CD4-positive, alpha-beta T cell treated with Interleukin-15 for 4 hours (primary cell): ENCODE results near the gene FGF22.
"Not testable (repeated sequence)": the region's sequence is repeated elsewhere in the genome, so short reads cannot be mapped to it uniquely, and the experiment has no call there.

Experiments
- DNase-seq: peaks from one replicate; pipeline ENCODE4 v3.0.0-alpha.2; 2020; ENCODE audit warnings: low spot score

Gene FGF22

GRCh38 chr19:607301-608154 lies 32.2 kb upstream of the FGF22 start:
- no peak for DNase-seq

GRCh38 chr19:608155-609003 lies 31.3 kb upstream of the FGF22 start:
- no peak for DNase-seq

DNA sequence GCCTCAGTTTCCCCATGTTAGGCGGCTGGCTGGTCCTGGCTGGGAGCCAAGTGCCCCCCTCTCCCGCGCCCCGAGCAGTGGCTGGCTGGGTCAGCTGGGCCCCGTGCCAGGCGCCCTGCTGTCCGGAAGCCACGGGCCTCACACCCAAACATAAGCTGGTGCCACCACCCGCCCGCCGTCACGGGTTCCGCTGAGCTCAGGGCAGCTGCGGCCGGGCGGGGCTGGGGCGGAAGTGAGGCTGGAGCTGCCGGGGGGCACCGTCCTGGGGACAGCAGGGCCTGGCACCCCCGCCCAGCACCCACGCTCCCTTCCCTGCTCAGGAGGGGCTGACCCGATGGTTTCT lies 30.7 kb upstream of the FGF22 start:
- DNase-seq, result no peak

DNA sequence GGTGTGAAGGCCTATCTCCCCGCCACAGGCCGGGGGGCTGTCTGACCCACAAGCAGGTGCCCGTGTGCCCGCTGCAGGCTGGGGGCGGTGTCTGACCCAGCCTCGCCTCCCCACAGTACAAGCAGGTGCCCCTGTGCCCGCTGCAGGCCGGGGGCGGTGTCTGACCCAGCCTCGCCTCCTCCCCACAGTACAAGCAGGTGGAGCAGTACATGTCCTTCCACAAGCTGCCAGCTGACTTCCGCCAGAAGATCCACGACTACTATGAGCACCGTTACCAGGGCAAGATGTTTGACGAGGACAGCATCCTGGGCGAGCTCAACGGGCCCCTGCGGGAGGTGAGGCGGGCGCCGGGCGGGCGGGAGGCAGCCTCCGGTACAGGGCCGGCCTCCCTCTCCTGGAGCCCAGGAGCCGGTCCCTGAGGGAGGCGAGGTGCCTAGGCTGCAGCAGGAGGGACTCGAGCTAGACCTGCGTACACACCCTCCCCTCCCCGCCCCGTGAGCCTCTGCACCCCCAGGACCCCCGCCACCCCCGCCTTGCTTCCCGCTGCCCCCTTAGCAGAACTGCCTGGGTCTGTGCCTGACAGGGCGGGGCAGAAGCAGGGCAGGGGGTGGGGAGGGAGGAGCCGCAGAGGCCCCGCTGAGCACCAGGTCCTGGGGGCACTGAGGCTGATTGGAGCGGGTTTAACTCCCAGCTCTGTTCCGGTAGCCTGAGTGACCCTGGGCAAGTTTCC lies 29.4 kb upstream of the FGF22 start:
- DNase-seq, result peak; percentile 51

- DNase-seq, result peak; percentile 54
Observed at GRCh38 chr19:610801-611480, 28.7 kb upstream of the FGF22 start.

DNA sequence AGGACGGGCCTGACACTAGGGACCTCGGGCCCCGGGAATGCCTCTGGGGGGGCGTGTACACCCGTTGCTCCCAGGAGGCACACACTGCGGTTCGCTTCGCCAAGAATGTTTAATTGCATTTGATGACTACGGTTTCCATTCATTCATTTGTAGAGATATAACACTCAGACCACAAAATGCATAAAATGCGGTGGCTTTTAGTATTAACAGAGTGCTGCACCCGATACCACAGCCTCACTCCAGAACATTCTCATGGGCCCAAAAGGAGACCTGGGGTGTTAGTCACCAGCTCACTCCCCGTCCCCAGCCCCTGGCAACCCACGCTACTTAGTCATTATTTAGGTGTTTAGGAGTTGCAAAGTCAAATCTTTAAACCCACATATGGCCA lies 28.2 kb upstream of the FGF22 start:
- DNase-seq, result peak; percentile 82

DNA sequence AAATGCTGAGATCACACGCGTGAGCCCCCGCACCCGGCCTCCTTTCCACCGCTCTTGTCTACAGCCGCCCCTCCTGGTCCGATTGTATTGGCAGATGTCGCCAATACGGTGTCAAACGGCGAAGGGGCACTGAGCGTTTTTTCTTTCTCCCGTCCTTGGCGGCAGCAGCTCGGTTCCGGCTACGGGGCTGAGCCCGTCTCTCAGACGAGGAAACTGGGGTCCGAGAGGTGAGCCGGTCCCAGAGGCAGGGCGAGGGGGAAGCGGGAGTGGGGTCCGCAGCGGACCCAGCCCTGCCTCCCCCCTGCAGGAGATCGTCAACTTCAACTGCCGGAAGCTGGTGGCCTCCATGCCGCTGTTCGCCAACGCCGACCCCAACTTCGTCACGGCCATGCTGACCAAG lies 26.7 kb upstream of the FGF22 start:
- no peak for DNase-seq

DNA sequence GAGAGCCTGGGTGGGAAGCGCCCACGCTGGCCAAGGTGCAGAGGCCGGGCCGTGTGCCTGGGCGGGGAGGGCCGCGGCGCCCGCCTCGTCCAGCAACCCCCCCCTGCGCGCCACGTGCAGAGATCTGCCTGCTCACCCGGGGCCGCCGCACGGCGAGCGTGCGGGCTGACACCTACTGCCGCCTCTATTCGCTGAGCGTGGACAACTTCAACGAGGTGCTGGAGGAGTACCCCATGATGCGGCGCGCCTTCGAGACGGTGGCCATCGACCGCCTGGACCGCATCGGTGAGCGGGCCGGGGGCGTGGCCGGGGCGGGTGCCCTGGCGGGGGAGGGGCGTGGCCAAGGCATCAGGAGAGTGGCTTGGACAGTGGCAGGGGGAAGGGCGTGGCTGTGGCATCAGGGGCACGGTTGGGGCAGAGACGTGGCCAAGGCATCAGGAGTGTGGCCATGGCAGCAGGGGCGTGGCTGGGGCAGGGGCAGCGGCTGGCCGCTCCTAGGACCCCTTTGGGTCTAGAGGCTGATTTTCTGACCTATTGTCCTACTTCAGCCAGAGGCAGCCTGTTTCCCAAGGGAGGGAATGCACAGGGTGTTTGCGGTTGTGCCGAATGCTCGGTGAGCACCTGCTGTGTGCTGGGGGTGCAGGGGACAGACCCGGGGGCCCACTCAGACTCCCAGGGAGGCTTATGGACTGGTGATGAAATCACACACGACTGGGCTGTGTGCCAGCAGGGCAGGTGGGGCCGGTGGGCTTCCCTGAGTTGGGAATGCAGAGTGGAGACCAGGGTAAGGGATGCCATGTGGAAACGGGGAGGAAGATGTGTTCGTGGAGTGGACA lies 25.7 kb upstream of the FGF22 start:
- no peak for DNase-seq

- DNase-seq, result no peak
Observed at GRCh38 chr19:615619-616018, 24.1 kb upstream of the FGF22 start.

GRCh38 chr19:616062-616700 lies 23.5 kb upstream of the FGF22 start:
- no peak for DNase-seq

GRCh38 chr19:616747-617526 lies 22.7 kb upstream of the FGF22 start:
- no peak for DNase-seq

- DNase-seq, result no peak
Observed at GRCh38 chr19:617551-618246, 22.0 kb upstream of the FGF22 start.

GRCh38 chr19:618247-618619 lies 21.4 kb upstream of the FGF22 start:
- DNase-seq, result no peak

GRCh38 chr19:618674-619285 lies 20.9 kb upstream of the FGF22 start:
- DNase-seq, result no peak

DNA sequence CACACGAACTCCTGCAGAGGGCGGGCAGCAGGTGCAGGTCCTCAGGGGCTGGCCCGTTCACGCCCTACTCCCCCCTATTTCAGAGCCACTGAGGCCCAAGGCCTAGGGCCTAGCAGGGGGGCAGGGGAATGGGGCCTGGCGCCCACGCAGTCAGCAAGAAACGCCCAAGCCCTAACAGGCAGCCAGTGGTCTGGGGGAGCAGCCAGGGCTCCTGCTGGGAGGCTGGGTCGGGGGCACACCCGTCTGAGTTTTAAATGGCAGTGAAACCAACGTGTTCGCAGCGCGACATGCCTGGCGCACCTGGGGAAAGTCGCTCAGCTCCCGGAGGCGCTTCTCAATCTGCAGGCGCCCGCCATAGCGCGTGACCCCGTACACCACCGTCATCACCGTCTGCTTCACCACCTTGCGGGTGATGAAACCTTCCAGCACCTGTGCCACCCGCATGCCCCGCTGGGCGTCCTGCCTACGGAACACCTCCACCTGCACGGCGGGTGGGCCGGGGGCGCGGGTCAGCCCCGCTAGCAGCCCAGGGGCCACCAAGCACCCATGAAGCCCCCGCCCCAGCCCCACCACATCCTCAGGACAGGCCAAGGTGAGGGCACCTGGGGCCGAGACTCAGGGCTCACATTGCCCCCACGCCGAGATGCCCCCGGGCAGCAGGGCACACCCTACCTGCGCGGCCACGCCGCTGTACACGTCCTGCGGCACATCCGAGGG lies 20.2 kb upstream of the FGF22 start:
- no peak for DNase-seq

GRCh38 chr19:620166-620862 lies 19.4 kb upstream of the FGF22 start:
- no peak for DNase-seq

DNA sequence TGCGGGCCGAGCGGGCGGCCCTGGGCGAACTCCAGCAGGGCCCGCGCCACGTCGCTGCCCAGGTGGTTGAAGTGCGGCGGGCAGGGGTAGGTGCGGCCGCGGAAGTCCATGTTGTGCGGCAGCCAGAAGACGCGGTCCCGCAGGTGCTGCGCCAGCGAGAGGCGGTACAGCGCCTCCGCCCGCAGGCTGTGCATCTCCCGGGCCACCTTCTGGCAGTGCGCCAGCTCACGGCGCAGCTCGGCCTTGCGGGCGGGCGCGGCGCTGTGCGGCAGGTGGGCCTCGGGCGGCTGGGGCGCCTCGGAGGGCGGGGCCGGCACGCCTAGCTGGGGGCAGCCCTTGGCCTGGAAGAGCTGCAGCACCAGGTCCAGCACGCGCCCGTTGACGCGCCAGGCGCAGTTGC lies 18.5 kb upstream of the FGF22 start:
- not testable (repeated sequence) for DNase-seq

GRCh38 chr19:621819-622218 lies 17.9 kb upstream of the FGF22 start:
- DNase-seq, result no peak
